Activated T-cell treated with anti-CD3 and anti-CD28 coated beads for 24 hours (primary cell): ENCODE data around the gene GRAP.

ENCODE experiments used
- DNase-seq: peaks from one replicate; pipeline ENCODE4 v3.0.0-alpha.2; 2020; ENCODE audit warnings: low read depth

The GRAP gene

GRCh38 chr17:19001907-19002590, 44.7 kb downstream of the GRAP start:
- DNase-seq, result no peak

GRCh38 chr17:19000531-19001325, 46.0 kb downstream of the GRAP start:
- no peak for DNase-seq

- no peak for DNase-seq
Observed at GRCh38 chr17:18999911-19000310, 46.8 kb downstream of the GRAP start.

- DNase-seq, result no peak
Observed at GRCh38 chr17:18999394-18999793, 47.4 kb downstream of the GRAP start.

- DNase-seq, result no peak
Observed at GRCh38 chr17:18997650-18998196, 49.0 kb downstream of the GRAP start.

GRCh38 chr17:18996458-18996857, 50.3 kb downstream of the GRAP start:
- DNase-seq, result no peak

- no peak for DNase-seq
Observed at GRCh38 chr17:18995220-18995619, 51.5 kb downstream of the GRAP start.

GRCh38 chr17:18994631-18995030, 52.1 kb downstream of the GRAP start:
- DNase-seq, result no peak

GRCh38 chr17:18993905-18994526, 52.7 kb downstream of the GRAP start:
- no peak for DNase-seq

- no peak for DNase-seq
Observed at GRCh38 chr17:18992454-18993130, 54.2 kb downstream of the GRAP start.

GRCh38 chr17:18991531-18992315, 55.0 kb downstream of the GRAP start:
- DNase-seq, result no peak

- DNase-seq, result no peak
Observed at GRCh38 chr17:18990331-18990730, 56.4 kb downstream of the GRAP start.

- DNase-seq, result no peak
Observed at GRCh38 chr17:18988546-18989173, 58.1 kb downstream of the GRAP start.

- DNase-seq, result no peak
Observed at GRCh38 chr17:18987862-18988545, 58.8 kb downstream of the GRAP start.

- DNase-seq, result no peak
Observed at GRCh38 chr17:18987230-18987610, 59.5 kb downstream of the GRAP start.

GRCh38 chr17:18986541-18987229, 60.1 kb downstream of the GRAP start:
- no peak for DNase-seq

- DNase-seq, result no peak
Observed at GRCh38 chr17:18985475-18985874, 61.3 kb downstream of the GRAP start.

- DNase-seq, result no peak
Observed at GRCh38 chr17:18984273-18985114, 62.3 kb downstream of the GRAP start.
